Measurements from ENCODE around the gene NPHP4. TPM values are rescaled to one million over a fixed set of nuclear protein-coding genes. Genes with fewer than 3 reads are reported as not detected.

The NPHP4 gene
- total RNA-seq, 1 experiment from 2014 or later, result 20.0 TPM

DNA sequence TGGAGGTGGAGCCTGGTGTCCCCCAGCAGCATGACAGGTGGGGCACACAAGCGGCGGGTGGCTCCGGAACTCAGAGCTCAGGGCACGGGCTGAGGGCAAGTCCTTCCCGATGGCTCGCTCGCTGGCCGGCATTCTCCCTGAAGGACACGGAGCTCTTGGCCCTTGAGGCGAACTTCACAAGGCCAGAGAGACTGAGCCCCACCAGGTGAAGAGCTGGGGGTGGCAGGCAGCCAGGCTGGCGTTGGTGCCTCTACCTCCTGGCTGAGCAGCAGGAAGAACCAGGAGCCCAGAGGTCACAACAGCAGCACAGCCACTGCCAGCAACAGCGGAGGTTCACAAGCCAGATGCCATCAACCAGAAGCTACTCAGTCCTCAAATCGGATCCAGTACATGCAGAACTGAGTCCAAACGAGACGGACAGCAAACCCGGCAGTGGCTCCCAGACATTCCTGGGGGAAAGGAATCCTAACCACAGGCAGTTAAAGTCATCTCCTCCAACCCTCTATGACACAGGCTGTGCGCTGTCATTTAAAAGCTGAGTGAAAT, 54.1 kb downstream of the NPHP4 start:
- ATAC-seq, result no peak
- POLR2A ChIA-PET, result no interaction called here

DNA sequence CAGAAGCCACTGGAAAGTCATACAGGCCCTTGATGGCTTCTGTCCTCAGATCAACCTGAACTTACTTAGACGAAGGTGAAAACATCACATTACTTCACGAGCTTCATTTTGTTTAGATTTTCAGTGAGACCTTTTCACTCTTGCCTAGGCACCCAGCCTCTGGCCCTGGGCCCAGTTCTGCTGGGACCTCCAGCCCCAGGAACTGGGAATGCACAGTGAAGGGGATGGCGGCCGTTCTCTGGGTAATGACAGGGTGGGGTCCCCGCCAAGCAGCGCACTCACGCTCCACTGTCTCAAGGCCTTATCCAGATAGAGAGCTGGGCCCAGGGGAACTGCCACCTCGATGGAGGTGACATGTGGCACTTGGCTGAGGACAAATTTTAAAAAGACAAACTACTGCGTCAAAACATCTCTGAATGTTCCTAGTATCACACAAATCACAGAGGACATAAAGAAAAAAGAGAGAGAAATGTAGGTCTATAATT, 54.8 kb downstream of the NPHP4 start:
- ChIA-PET RAD21 (ENCODE audit: low non-redundant PET in 1 of 2, low total read pairs in 2 of 2, uncharacterized antibody in 2 of 2, unreplicated experiment in 2 of 2) (no interaction called here), CTCF (no interaction called here), POLR2A (no interaction called here)
- Histone ChIP-seq H4K20me1 (ENCODE audit: insufficient read depth) (no peaks in the 10 kb centered on the region), H3K9ac (ENCODE audit: low read length) (no peak overlapping the region), H3K9me3 (ENCODE audit: control insufficient read depth in 1 of 2, insufficient read depth in 1 of 2, low read depth in 1 of 2, low read length in 2 of 2) (no peaks in the 10 kb centered on the region), H3K27ac (ENCODE audit: low read depth, low read length) (no peak overlapping the region), H3K27me3 (ENCODE audit: insufficient read depth, low read length) (no peaks in the 10 kb centered on the region), H3K79me2 (ENCODE audit: insufficient read depth, low read length) (no peaks in the 10 kb centered on the region), H3K4me1 (ENCODE audit: control insufficient read depth in 1 of 2, insufficient read depth in 2 of 2, low read length in 2 of 2) (no peaks in the 10 kb centered on the region), H3K4me2 (ENCODE audit: low read length) (no peak overlapping the region), H3K9me2 (ENCODE audit: insufficient read depth) (no peaks in the 10 kb centered on the region), H2AFZ (ENCODE audit: low read depth, low read length, poor library complexity, severe bottlenecking) (no peak overlapping the region), H3K4me3 (replicated peaks in 1 of 2; ENCODE audit: low read depth in 1 of 2, low read length in 2 of 2) (no peak overlapping the region), H3K36me3 (ENCODE audit: control insufficient read depth in 1 of 2, insufficient read depth in 2 of 2, low read length in 2 of 2) (peaks cover 0 to 2% of the 10 kb centered on the region in 2 experiments; a peak in 1 of 4 replicates)
- TF ChIP-seq EZH2 (IDR thresholded peaks at IDR 0.05) (no peak), SP1 (IDR thresholded peaks at IDR 0.05; ENCODE audit: low read depth) (no peak), EGR1 (IDR thresholded peaks at IDR 0.05; ENCODE audit: low read depth) (no peak), ELF1 (IDR thresholded peaks at IDR 0.05; ENCODE audit: borderline replicate concordance, low read depth) (no peak), CBX3 (IDR thresholded peaks at IDR 0.05; ENCODE audit: low read depth) (no peak), EZH2phosphoT487 (IDR thresholded peaks at IDR 0.05; ENCODE audit: borderline replicate concordance) (no peak), POLR2AphosphoS5 (IDR thresholded peaks at IDR 0.05; ENCODE audit: low read depth, low read length) (no peak), YY1 (IDR thresholded peaks at IDR 0.05; ENCODE audit: extremely low read depth, insufficient replicate concordance, low read depth, low read length) (no peak), ZFX (IDR thresholded peaks at IDR 0.05) (no peak), ZNF274 (IDR thresholded peaks at IDR 0.05; ENCODE audit: low read depth, low read length) (no peak)
- TF ChIP-seq, protein P1, sequence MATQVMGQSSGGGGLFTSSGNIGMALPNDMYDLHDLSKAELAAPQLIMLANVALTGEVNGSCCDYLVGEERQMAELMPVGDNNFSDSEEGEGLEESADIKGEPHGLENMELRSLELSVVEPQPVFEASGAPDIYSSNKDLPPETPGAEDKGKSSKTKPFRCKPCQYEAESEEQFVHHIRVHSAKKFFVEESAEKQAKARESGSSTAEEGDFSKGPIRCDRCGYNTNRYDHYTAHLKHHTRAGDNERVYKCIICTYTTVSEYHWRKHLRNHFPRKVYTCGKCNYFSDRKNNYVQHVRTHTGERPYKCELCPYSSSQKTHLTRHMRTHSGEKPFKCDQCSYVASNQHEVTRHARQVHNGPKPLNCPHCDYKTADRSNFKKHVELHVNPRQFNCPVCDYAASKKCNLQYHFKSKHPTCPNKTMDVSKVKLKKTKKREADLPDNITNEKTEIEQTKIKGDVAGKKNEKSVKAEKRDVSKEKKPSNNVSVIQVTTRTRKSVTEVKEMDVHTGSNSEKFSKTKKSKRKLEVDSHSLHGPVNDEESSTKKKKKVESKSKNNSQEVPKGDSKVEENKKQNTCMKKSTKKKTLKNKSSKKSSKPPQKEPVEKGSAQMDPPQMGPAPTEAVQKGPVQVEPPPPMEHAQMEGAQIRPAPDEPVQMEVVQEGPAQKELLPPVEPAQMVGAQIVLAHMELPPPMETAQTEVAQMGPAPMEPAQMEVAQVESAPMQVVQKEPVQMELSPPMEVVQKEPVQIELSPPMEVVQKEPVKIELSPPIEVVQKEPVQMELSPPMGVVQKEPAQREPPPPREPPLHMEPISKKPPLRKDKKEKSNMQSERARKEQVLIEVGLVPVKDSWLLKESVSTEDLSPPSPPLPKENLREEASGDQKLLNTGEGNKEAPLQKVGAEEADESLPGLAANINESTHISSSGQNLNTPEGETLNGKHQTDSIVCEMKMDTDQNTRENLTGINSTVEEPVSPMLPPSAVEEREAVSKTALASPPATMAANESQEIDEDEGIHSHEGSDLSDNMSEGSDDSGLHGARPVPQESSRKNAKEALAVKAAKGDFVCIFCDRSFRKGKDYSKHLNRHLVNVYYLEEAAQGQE (IDR thresholded peaks at IDR 0.05; ENCODE audit: low read depth), result no peak
- TF ChIP-seq, protein P2, sequence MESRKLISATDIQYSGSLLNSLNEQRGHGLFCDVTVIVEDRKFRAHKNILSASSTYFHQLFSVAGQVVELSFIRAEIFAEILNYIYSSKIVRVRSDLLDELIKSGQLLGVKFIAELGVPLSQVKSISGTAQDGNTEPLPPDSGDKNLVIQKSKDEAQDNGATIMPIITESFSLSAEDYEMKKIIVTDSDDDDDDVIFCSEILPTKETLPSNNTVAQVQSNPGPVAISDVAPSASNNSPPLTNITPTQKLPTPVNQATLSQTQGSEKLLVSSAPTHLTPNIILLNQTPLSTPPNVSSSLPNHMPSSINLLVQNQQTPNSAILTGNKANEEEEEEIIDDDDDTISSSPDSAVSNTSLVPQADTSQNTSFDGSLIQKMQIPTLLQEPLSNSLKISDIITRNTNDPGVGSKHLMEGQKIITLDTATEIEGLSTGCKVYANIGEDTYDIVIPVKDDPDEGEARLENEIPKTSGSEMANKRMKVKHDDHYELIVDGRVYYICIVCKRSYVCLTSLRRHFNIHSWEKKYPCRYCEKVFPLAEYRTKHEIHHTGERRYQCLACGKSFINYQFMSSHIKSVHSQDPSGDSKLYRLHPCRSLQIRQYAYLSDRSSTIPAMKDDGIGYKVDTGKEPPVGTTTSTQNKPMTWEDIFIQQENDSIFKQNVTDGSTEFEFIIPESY (IDR thresholded peaks at IDR 0.05; ENCODE audit: extremely low read depth, insufficient replicate concordance, low read length), result no peak
- TF ChIP-seq, protein P3, sequence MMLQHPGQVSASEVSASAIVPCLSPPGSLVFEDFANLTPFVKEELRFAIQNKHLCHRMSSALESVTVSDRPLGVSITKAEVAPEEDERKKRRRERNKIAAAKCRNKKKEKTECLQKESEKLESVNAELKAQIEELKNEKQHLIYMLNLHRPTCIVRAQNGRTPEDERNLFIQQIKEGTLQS (IDR thresholded peaks at IDR 0.05), result no peak
- DNase-seq (ENCODE audit: low read depth, low spot score) (no peak), ATAC-seq (no peak)
- intact Hi-C loops (cut with micrococcal nuclease), result no loop called here
- no TSS peak for BruUV-seq (replicated peaks)

More for the DNA sequence above, 54.1 kb downstream of the NPHP4 start:
- no TSS peak for BruUV-seq (replicated peaks)
- H2AFZ ChIP-seq (ENCODE audit: low read depth, low read length, poor library complexity, severe bottlenecking), result no peak overlapping the region
- no peaks in the 10 kb centered on the region for H3K9me2 ChIP-seq (ENCODE audit: insufficient read depth)
- CTCF ChIA-PET, result no interaction called here
- no peaks in the 10 kb centered on the region for H4K20me1 ChIP-seq (ENCODE audit: insufficient read depth)
- H3K79me2 ChIP-seq (ENCODE audit: insufficient read depth, low read length), result no peaks in the 10 kb centered on the region
- no peak overlapping the region for H3K27ac ChIP-seq (ENCODE audit: low read depth, low read length)
- no peak overlapping the region for H3K4me3 ChIP-seq (replicated peaks in 1 of 2; ENCODE audit: low read depth in 1 of 2, low read length in 2 of 2)
- H3K27me3 ChIP-seq (ENCODE audit: insufficient read depth, low read length), result no peaks in the 10 kb centered on the region
- no peak for DNase-seq (ENCODE audit: low read depth, low spot score)
- intact Hi-C loops (cut with micrococcal nuclease), result no loop called here
- H3K4me1 ChIP-seq (ENCODE audit: control insufficient read depth in 1 of 2, insufficient read depth in 2 of 2, low read length in 2 of 2), result no peaks in the 10 kb centered on the region
- no peak overlapping the region for H3K9ac ChIP-seq (ENCODE audit: low read length)
- H3K4me2 ChIP-seq (ENCODE audit: low read length), result no peak overlapping the region
- H3K9me3 ChIP-seq (ENCODE audit: control insufficient read depth in 1 of 2, insufficient read depth in 1 of 2, low read depth in 1 of 2, low read length in 2 of 2), result no peaks in the 10 kb centered on the region
- no peaks in the 10 kb centered on the region; a peak in 1 of 4 replicates for H3K36me3 ChIP-seq (ENCODE audit: control insufficient read depth in 1 of 2, insufficient read depth in 2 of 2, low read length in 2 of 2)
- TF ChIP-seq SRF (IDR thresholded peaks at IDR 0.05; ENCODE audit: low read depth), result no peak
- RAD21 ChIA-PET (ENCODE audit: low non-redundant PET in 1 of 2, low total read pairs in 2 of 2, uncharacterized antibody in 2 of 2, unreplicated experiment in 2 of 2), result no interaction called here
